ENCODE results near the gene FAM136A. TPM values are rescaled to one million over a fixed set of nuclear protein-coding genes. Genes with fewer than 3 reads are reported as not detected.

FAM136A gene
- total and polyA plus RNA-seq, 2 of the 13 experiments (the other 11 are each of a cell fraction or from before 2014, with no cell fraction given) = 77.8 to 126 TPM

DNA sequence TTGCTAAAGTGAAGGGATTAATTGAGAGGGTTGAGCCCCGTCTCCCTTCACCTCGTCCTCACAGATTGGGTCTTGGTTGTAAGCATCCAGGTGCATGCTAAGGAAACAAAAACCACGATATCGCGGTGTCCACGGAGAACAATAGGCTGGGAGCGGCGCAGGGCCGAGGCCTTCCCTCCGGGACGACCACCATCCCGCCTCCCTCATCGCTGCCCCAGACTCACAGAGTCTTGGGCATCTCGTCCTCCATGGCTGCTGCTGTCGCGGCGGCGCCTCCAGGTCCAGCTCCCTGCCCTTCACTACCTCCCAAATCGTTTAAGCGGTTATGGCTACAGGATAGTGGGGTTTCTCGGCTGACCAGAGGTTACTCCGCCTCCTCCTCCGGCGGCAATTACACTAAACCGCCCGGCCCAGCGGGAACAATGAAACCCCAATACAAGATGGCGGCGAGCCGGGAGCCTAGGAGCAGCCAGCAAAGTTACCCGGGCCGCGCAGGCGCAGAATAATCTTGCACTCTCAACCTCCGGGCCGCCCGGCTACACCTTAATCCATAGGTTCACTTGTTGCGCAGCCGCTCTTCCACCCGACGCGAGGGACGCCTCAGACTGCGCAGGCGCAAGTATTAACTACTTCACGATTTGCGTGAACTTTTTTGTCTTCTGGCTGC is 53.6 kb downstream of the FAM136A start, which contains the start of gene TIA1 (continued):
- TF ChIP-seq, protein P1, sequence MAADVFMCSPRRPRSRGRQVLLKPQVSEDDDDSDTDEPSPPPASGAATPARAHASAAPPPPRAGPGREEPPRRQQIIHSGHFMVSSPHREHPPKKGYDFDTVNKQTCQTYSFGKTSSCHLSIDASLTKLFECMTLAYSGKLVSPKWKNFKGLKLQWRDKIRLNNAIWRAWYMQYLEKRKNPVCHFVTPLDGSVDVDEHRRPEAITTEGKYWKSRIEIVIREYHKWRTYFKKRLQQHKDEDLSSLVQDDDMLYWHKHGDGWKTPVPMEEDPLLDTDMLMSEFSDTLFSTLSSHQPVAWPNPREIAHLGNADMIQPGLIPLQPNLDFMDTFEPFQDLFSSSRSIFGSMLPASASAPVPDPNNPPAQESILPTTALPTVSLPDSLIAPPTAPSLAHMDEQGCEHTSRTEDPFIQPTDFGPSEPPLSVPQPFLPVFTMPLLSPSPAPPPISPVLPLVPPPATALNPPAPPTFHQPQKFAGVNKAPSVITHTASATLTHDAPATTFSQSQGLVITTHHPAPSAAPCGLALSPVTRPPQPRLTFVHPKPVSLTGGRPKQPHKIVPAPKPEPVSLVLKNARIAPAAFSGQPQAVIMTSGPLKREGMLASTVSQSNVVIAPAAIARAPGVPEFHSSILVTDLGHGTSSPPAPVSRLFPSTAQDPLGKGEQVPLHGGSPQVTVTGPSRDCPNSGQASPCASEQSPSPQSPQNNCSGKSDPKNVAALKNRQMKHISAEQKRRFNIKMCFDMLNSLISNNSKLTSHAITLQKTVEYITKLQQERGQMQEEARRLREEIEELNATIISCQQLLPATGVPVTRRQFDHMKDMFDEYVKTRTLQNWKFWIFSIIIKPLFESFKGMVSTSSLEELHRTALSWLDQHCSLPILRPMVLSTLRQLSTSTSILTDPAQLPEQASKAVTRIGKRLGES (CRISPR knock-in tag; IDR thresholded peaks at IDR 0.05; ENCODE audit: borderline replicate concordance) = no peak
- TF ChIP-seq, protein P2, sequence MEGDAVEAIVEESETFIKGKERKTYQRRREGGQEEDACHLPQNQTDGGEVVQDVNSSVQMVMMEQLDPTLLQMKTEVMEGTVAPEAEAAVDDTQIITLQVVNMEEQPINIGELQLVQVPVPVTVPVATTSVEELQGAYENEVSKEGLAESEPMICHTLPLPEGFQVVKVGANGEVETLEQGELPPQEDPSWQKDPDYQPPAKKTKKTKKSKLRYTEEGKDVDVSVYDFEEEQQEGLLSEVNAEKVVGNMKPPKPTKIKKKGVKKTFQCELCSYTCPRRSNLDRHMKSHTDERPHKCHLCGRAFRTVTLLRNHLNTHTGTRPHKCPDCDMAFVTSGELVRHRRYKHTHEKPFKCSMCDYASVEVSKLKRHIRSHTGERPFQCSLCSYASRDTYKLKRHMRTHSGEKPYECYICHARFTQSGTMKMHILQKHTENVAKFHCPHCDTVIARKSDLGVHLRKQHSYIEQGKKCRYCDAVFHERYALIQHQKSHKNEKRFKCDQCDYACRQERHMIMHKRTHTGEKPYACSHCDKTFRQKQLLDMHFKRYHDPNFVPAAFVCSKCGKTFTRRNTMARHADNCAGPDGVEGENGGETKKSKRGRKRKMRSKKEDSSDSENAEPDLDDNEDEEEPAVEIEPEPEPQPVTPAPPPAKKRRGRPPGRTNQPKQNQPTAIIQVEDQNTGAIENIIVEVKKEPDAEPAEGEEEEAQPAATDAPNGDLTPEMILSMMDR (CRISPR knock-in tag; IDR thresholded peaks at IDR 0.05) = no peak
- peak; percentile 37; the same call in 1 of the 2 replicates for TF ChIP-seq ZKSCAN8 (CRISPR knock-in tag; IDR thresholded peaks at IDR 0.05; ENCODE audit: borderline replicate concordance)
- peak; percentile 94 for TF ChIP-seq NFRKB (IDR thresholded peaks at IDR 0.05)
- peak; percentile 24; the same call in 1 of the 2 replicates for TF ChIP-seq ZMAT3 (CRISPR knock-in tag; conservative IDR thresholded peaks at IDR 0.05)
- TF ChIP-seq, protein P3, sequence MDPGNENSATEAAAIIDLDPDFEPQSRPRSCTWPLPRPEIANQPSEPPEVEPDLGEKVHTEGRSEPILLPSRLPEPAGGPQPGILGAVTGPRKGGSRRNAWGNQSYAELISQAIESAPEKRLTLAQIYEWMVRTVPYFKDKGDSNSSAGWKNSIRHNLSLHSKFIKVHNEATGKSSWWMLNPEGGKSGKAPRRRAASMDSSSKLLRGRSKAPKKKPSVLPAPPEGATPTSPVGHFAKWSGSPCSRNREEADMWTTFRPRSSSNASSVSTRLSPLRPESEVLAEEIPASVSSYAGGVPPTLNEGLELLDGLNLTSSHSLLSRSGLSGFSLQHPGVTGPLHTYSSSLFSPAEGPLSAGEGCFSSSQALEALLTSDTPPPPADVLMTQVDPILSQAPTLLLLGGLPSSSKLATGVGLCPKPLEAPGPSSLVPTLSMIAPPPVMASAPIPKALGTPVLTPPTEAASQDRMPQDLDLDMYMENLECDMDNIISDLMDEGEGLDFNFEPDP (CRISPR knock-in tag; conservative IDR thresholded peaks at IDR 0.05) = no peak
- peak; percentile 90 for TF ChIP-seq ZNF782 (CRISPR knock-in tag; IDR thresholded peaks at IDR 0.05; ENCODE audit: borderline replicate concordance)
- TF ChIP-seq ELF4 (CRISPR knock-in tag; IDR thresholded peaks at IDR 0.05; ENCODE audit: borderline replicate concordance) = peak; percentile 81; the same call in 1 of the 2 replicates
- no peak for TF ChIP-seq HOXA7 (CRISPR knock-in tag; IDR thresholded peaks at IDR 0.05)
- TF ChIP-seq RNF2 (conservative IDR thresholded peaks at IDR 0.05; ENCODE audit: low read depth) = 0 out of 2 replicates have a peak, but pooled peaks have one; percentile 23
- peak; percentile 37; the same call in 1 of the 2 replicates for TF ChIP-seq ETV5 (CRISPR knock-in tag; IDR thresholded peaks at IDR 0.05; ENCODE audit: borderline replicate concordance)
- TF ChIP-seq PHF21A (CRISPR knock-in tag; IDR thresholded peaks at IDR 0.05) = peak; percentile 5; the same call in 1 of the 2 replicates
- TF ChIP-seq, protein P4, sequence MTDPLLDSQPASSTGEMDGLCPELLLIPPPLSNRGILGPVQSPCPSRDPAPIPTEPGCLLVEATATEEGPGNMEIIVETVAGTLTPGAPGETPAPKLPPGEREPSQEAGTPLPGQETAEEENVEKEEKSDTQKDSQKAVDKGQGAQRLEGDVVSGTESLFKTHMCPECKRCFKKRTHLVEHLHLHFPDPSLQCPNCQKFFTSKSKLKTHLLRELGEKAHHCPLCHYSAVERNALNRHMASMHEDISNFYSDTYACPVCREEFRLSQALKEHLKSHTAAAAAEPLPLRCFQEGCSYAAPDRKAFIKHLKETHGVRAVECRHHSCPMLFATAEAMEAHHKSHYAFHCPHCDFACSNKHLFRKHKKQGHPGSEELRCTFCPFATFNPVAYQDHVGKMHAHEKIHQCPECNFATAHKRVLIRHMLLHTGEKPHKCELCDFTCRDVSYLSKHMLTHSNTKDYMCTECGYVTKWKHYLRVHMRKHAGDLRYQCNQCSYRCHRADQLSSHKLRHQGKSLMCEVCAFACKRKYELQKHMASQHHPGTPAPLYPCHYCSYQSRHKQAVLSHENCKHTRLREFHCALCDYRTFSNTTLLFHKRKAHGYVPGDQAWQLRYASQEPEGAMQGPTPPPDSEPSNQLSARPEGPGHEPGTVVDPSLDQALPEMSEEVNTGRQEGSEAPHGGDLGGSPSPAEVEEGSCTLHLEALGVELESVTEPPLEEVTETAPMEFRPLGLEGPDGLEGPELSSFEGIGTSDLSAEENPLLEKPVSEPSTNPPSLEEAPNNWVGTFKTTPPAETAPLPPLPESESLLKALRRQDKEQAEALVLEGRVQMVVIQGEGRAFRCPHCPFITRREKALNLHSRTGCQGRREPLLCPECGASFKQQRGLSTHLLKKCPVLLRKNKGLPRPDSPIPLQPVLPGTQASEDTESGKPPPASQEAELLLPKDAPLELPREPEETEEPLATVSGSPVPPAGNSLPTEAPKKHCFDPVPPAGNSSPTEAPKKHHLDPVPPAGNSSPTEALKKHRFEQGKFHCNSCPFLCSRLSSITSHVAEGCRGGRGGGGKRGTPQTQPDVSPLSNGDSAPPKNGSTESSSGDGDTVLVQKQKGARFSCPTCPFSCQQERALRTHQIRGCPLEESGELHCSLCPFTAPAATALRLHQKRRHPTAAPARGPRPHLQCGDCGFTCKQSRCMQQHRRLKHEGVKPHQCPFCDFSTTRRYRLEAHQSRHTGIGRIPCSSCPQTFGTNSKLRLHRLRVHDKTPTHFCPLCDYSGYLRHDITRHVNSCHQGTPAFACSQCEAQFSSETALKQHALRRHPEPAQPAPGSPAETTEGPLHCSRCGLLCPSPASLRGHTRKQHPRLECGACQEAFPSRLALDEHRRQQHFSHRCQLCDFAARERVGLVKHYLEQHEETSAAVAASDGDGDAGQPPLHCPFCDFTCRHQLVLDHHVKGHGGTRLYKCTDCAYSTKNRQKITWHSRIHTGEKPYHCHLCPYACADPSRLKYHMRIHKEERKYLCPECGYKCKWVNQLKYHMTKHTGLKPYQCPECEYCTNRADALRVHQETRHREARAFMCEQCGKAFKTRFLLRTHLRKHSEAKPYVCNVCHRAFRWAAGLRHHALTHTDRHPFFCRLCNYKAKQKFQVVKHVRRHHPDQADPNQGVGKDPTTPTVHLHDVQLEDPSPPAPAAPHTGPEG (CRISPR knock-in tag; IDR thresholded peaks at IDR 0.05) = peak; percentile 33

Data from HepG2 (cell line).